Smooth muscle cell (in vitro differentiated cells): ENCODE results near the gene AMFR. TPM values are rescaled to one million over a fixed set of nuclear protein-coding genes. Genes with fewer than 3 reads are reported as not detected.

Source experiments
- DNase-seq: peaks from one replicate; lab custom pipeline; 2025; ENCODE audit not compliant: unreplicated experiment; lab: John Stamatoyannopoulos, UW
- H2AFZ ChIP-seq: fragments of 200-600 bp; sonication (generic); 2 replicates; pipeline ENCODE4 v1.6.0; 2016; ENCODE audit warnings: antibody characterized with exemption, low read depth, mild to moderate bottlenecking
- H3F3A ChIP-seq: fragments of 200-600 bp; sonication (generic); 2 replicates; pipeline ENCODE4 v1.6.0; 2017; ENCODE audit warnings: antibody characterized with exemption, low read depth
- H3K27ac ChIP-seq: fragments of 200-600 bp; sonication (generic); 2 replicates; pipeline ENCODE4 v1.5.1; 2016; ENCODE audit warnings: low read depth, mild to moderate bottlenecking
- H3K27me3 ChIP-seq: fragments of 200-600 bp; sonication (generic); 2 replicates; pipeline ENCODE4 v1.6.1; 2016; ENCODE audit warnings: low read depth, mild to moderate bottlenecking
- H3K36me3 ChIP-seq: fragments of 200-600 bp; sonication (generic); 2 replicates; pipeline ENCODE4 v1.5.1; 2016; ENCODE audit warnings: low read depth
- H3K4me1 ChIP-seq: fragments of 200-600 bp; sonication (generic); 2 replicates; pipeline ENCODE4 v1.5.1; 2016; ENCODE audit warnings: low read depth
- H3K4me2 ChIP-seq: fragments of 200-600 bp; sonication (generic); 2 replicates; pipeline ENCODE4 v1.6.0; 2016; ENCODE audit warnings: mild to moderate bottlenecking
- H3K4me3 ChIP-seq: fragments of 200-600 bp; sonication (generic); 2 replicates; pipeline ENCODE4 v1.5.1; 2016; ENCODE audit warnings: mild to moderate bottlenecking
- H3K79me2 ChIP-seq: fragments of 200-600 bp; sonication (generic); 2 replicates; pipeline ENCODE4 v1.6.0; 2016; ENCODE audit warnings: low read depth, mild to moderate bottlenecking
- H3K9ac ChIP-seq: fragments of 200-600 bp; sonication (generic); 2 replicates; pipeline ENCODE4 v1.6.0; 2016; ENCODE audit warnings: low read depth
- H3K9me3 ChIP-seq: fragments of 200-600 bp; sonication (generic); replicated peaks from 2 replicates; pipeline ENCODE4 v1.5.1; 2016; ENCODE audit warnings: low read depth
- H4K20me1 ChIP-seq: fragments of 200-600 bp; sonication (generic); 2 replicates; pipeline ENCODE4 v1.6.0; 2016; ENCODE audit warnings: low read depth
- WGBS: methylation state at CpG from one replicate; pipeline ENCODE4 v1.1.7; 2016; ENCODE audit warnings: low lambda C conversion rate; 5-methylcytosine and 5-hydroxymethylcytosine counted together
- polyA plus RNA-seq: library from polyadenylated mRNA; unstranded; fragments of >200 nt; fragmentation: Nextera tagmentation; extraction: Ambion mirVana; gene quantifications from 2 replicates; pipeline ENCODE4 v1.2.1, GENCODE V29; 2016
- total RNA-seq: library from RNA; depleted of rRNA; stranded (reverse); fragments of >200 nt; gene quantifications from 2 replicates; pipeline ENCODE4 v1.2.3, GENCODE V29; 2014
- TF ChIP-seq, protein P1 (sequence below): fragments of 200-600 bp; sonication (generic); IDR thresholded peaks from 2 replicates; pipeline ENCODE4 v1.5.1; 2017; ENCODE audit warnings: borderline replicate concordance, mild to moderate bottlenecking, antibody characterized with exemption; ENCODE audit not compliant: insufficient read depth, poor library complexity, severe bottlenecking

The AMFR gene
- total and polyA plus RNA-seq, 2 experiments from 2014 or later: 45.2 to 76.6 TPM

DNA sequence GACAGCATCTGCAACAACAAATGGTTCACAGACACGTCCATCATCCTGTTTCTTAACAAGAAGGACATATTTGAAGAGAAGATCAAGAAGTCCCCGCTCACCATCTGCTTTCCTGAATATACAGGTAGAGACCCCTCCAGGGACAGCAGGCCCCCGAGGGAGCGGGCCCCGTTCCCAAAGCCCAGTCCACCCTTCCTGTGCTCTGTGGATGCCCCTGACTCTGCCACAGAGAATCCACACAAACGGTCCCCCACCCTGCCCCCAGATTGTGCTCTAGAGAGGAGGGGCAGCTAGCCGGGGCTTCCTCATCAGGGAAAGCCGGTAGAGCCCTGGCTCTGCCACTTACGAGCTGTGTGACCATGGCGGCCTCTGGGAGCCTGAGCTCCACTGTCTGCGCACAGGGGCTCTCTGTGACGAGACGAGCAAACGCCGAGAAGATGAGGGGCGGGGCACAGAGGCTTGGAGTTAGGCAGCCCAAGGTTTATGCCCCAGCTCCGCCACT, 84.4 kb downstream of the AMFR start:
- Histone ChIP-seq H3K9me3 (no peaks in the 10 kb centered on the region), H3K9ac (no peak overlapping the region), H3K36me3 (no peaks in the 10 kb centered on the region), H3K27ac (no peak overlapping the region), H3F3A (no peaks in the 10 kb centered on the region), H3K27me3 (no peaks in the 10 kb centered on the region), H4K20me1 (no peaks in the 10 kb centered on the region), H3K4me3 (no peak overlapping the region), H3K79me2 (no peaks in the 10 kb centered on the region), H3K4me2 (no peak overlapping the region), H2AFZ (no peak overlapping the region), H3K4me1 (no peaks in the 10 kb centered on the region)
- TF ChIP-seq, protein P1, sequence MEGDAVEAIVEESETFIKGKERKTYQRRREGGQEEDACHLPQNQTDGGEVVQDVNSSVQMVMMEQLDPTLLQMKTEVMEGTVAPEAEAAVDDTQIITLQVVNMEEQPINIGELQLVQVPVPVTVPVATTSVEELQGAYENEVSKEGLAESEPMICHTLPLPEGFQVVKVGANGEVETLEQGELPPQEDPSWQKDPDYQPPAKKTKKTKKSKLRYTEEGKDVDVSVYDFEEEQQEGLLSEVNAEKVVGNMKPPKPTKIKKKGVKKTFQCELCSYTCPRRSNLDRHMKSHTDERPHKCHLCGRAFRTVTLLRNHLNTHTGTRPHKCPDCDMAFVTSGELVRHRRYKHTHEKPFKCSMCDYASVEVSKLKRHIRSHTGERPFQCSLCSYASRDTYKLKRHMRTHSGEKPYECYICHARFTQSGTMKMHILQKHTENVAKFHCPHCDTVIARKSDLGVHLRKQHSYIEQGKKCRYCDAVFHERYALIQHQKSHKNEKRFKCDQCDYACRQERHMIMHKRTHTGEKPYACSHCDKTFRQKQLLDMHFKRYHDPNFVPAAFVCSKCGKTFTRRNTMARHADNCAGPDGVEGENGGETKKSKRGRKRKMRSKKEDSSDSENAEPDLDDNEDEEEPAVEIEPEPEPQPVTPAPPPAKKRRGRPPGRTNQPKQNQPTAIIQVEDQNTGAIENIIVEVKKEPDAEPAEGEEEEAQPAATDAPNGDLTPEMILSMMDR: no peak
- WGBS: 90% methylated on average over 17 of the region's 17 CpGs
- DNase-seq: no peak

DNA sequence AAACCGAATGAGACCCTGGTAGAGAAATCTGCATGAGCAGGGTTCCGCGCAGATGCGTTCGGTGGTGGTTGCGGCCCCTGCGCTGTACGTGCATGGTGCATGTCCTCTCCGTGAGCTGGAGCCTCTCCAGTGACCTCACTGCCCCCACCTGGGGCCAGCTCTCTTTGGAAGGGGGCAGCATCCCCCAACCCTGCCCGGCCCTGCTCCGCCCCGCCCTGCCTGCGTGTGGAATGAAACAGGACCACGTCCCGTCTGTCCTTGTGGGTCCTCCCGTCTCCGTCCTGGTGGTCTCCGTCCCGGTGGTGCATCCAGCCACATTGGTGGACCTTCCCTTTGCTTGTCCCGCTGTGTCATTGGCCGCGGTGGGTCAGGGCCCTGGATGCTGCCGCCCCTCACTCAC, 84.9 kb downstream of the AMFR start:
- Histone ChIP-seq H3K27ac (no peak overlapping the region), H3K4me3 (no peak overlapping the region), H3K79me2 (no peaks in the 10 kb centered on the region), H2AFZ (no peak overlapping the region), H3K9ac (no peak overlapping the region), H4K20me1 (no peaks in the 10 kb centered on the region), H3K4me1 (no peaks in the 10 kb centered on the region), H3F3A (no peaks in the 10 kb centered on the region), H3K9me3 (no peaks in the 10 kb centered on the region), H3K27me3 (no peaks in the 10 kb centered on the region), H3K36me3 (no peaks in the 10 kb centered on the region), H3K4me2 (no peak overlapping the region)
- DNase-seq: no peak
- TF ChIP-seq, protein P1: no peak
- 93% methylated on average over 21 of the region's 23 CpGs for WGBS

DNA sequence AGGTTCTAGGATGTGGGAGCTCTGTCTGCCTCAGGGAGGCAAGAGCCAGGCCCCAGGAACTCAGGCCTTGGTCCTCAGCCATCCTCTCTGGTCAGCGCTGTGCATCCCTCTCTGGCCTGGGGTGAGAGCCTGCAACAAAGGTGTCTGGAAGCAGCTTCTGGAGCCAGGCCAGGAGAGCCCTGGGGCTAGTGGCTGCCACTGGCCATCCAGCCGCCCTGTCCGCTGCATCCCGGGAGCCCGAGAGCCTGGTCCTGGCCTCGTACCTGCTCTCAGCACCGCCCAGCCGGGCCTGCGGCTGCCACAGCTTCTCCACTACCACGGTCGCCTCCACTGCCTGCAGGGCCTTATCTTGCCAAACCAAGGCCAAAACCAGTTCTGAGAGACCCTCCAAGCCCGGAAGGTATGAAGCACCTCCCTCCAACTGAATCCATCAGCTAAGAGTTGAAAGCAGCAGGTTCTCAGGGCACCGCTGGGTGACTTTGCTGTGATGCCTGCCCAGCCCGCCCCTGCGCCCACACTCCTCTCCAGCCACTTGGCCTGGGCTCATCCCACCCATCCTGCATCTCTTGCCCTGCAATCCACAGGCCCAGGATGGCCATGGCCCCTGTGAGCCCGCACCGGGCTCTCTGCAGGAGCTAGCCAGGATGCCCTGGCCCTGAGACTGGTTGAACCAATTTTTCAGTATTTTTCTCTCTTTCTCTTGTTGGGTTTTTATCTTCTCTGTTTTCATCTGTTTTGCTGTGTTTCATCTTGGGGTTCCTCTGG, 85.7 kb downstream of the AMFR start:
- no peak overlapping the region for H3K4me2 ChIP-seq

More for the DNA sequence above, 85.7 kb downstream of the AMFR start:
- Histone ChIP-seq H3K4me3 (no peak overlapping the region), H3F3A (no peaks in the 10 kb centered on the region), H2AFZ (no peak overlapping the region), H3K79me2 (no peaks in the 10 kb centered on the region), H3K27ac (no peak overlapping the region), H3K4me1 (no peaks in the 10 kb centered on the region), H3K36me3 (no peaks in the 10 kb centered on the region), H3K27me3 (no peaks in the 10 kb centered on the region), H4K20me1 (no peaks in the 10 kb centered on the region), H3K9ac (no peak overlapping the region), H3K9me3 (no peaks in the 10 kb centered on the region)
- no peak for DNase-seq
- TF ChIP-seq, protein P1: no peak
- 95% methylated on average over 17 of the region's 17 CpGs for WGBS
